Measurements from ENCODE around the gene MTURN. TPM values are rescaled to one million over a fixed set of nuclear protein-coding genes. Genes with fewer than 3 reads are reported as not detected.

The MTURN gene
- total and polyA plus RNA-seq, 2 donors (not counting 3 experiments of a cell fraction or from before 2014, with no cell fraction given): 4.9 to 6.6 TPM

GRCh38 chr7:30154111-30154587 lies 19.4 kb downstream of the MTURN start:
- CTCF ChIA-PET: interaction anchor here (1.3 kb wide), 1 partner anchor 9 kb away, joined by 4 read pairs; no protein-coding TSS in a partner anchor
- no peaks in the 10 kb centered on the region for H3K4me1 ChIP-seq (ENCODE audit: control insufficient read depth, extremely low read depth, insufficient read depth, low read length)
- H3K36me3 ChIP-seq (ENCODE audit: control insufficient read depth in 2 of 2, extremely low read depth in 1 of 2, insufficient read depth in 2 of 2, low read length in 2 of 2): no peaks in the 10 kb centered on the region
- no peak overlapping the region for H3K4me2 ChIP-seq (ENCODE audit: insufficient read depth, low read length)
- no peak overlapping the region for H3K9ac ChIP-seq (replicated peaks; ENCODE audit: extremely low read depth, insufficient read depth, low read length)
- H3K27me3 ChIP-seq (ENCODE audit: control insufficient read depth in 2 of 2, insufficient read depth in 2 of 2, low read length in 2 of 2): no peaks in the 10 kb centered on the region
- H2AFZ ChIP-seq (ENCODE audit: low read depth, low read length): no peak overlapping the region
- H3K4me3 ChIP-seq (replicated peaks in 1 of 3; ENCODE audit: insufficient read depth in 1 of 3, low read depth in 1 of 3, low read length in 3 of 3): no peak overlapping the region
- dilution Hi-C loops (cut with MboI; ENCODE audit: extremely low pct_ligation_motif_present, low sequenced_read_pairs) (no loop called here), intact Hi-C loops (cut with micrococcal nuclease) (no loop called here)
- BruUV-seq (replicated peaks): no TSS peak
- no peaks in the 10 kb centered on the region for H3K9me3 ChIP-seq (replicated peaks; ENCODE audit: control insufficient read depth, insufficient read depth, low read length)
- DNase-seq (ENCODE audit: low read depth, low spot score): no peak
- H3K27ac ChIP-seq (ENCODE audit: insufficient read depth, low read depth, low read length): no peak overlapping the region
- no peaks in the 10 kb centered on the region for H4K20me1 ChIP-seq (replicated peaks; ENCODE audit: control insufficient read depth, extremely low read depth, insufficient read depth, low read length)
- no peaks in the 10 kb centered on the region for H3K9me1 ChIP-seq (replicated peaks; ENCODE audit: control insufficient read depth, extremely low read depth, insufficient read depth, low read length)
- POLR2A ChIA-PET: no interaction called here
- H3K79me2 ChIP-seq (ENCODE audit: control insufficient read depth, insufficient read depth, low read length): no peaks in the 10 kb centered on the region
- no peak for FAIRE-seq
- TF ChIP-seq, protein P1, sequence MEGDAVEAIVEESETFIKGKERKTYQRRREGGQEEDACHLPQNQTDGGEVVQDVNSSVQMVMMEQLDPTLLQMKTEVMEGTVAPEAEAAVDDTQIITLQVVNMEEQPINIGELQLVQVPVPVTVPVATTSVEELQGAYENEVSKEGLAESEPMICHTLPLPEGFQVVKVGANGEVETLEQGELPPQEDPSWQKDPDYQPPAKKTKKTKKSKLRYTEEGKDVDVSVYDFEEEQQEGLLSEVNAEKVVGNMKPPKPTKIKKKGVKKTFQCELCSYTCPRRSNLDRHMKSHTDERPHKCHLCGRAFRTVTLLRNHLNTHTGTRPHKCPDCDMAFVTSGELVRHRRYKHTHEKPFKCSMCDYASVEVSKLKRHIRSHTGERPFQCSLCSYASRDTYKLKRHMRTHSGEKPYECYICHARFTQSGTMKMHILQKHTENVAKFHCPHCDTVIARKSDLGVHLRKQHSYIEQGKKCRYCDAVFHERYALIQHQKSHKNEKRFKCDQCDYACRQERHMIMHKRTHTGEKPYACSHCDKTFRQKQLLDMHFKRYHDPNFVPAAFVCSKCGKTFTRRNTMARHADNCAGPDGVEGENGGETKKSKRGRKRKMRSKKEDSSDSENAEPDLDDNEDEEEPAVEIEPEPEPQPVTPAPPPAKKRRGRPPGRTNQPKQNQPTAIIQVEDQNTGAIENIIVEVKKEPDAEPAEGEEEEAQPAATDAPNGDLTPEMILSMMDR (IDR thresholded peaks at IDR 0.05; ENCODE audit: extremely low read depth in 1 of 2, insufficient read depth in 1 of 2, low read depth in 1 of 2, low read length in 2 of 2): no peak
- TF ChIP-seq GATA2 (IDR thresholded peaks at IDR 0.05; ENCODE audit: insufficient read depth, insufficient read length, low read depth, low read length): no peak
- no peak for TF ChIP-seq POLR2A (IDR thresholded peaks at IDR 0.05; ENCODE audit: low read depth, low read length)
- no peak for TF ChIP-seq POLR2AphosphoS5 (IDR thresholded peaks at IDR 0.05; ENCODE audit: insufficient read depth, low read depth, low read length)
- TF ChIP-seq FOS (IDR thresholded peaks at IDR 0.05; ENCODE audit: borderline replicate concordance, insufficient read depth, low read length): no peak
- TF ChIP-seq MAX (IDR thresholded peaks at IDR 0.05; ENCODE audit: insufficient read depth, insufficient read length): no peak
- TF ChIP-seq EZH2 (IDR thresholded peaks at IDR 0.05; ENCODE audit: borderline replicate concordance, low read depth, low read length, severe bottlenecking): no peak
- no peak for TF ChIP-seq MYC (IDR thresholded peaks at IDR 0.05; ENCODE audit: low read depth, low read length)
- no peak for TF ChIP-seq JUN (IDR thresholded peaks at IDR 0.05; ENCODE audit: borderline replicate concordance, insufficient read depth, insufficient read length, low read depth)

Data from endothelial cell of umbilical vein (primary cell).